Measurements from ENCODE around the gene ORAI3.

GRCh38 chr16:30921748-30922419 lies 27.0 kb upstream of the ORAI3 start:
- TF ChIP-seq, protein P1, sequence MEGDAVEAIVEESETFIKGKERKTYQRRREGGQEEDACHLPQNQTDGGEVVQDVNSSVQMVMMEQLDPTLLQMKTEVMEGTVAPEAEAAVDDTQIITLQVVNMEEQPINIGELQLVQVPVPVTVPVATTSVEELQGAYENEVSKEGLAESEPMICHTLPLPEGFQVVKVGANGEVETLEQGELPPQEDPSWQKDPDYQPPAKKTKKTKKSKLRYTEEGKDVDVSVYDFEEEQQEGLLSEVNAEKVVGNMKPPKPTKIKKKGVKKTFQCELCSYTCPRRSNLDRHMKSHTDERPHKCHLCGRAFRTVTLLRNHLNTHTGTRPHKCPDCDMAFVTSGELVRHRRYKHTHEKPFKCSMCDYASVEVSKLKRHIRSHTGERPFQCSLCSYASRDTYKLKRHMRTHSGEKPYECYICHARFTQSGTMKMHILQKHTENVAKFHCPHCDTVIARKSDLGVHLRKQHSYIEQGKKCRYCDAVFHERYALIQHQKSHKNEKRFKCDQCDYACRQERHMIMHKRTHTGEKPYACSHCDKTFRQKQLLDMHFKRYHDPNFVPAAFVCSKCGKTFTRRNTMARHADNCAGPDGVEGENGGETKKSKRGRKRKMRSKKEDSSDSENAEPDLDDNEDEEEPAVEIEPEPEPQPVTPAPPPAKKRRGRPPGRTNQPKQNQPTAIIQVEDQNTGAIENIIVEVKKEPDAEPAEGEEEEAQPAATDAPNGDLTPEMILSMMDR (conservative IDR thresholded peaks at IDR 0.05 in 1 of 2, IDR thresholded peaks at IDR 0.05 in 1 of 2; ENCODE audit: low read depth in 1 of 2, low read length in 2 of 2): peak; percentile 91 to 92
- TF ChIP-seq EZH2 (IDR thresholded peaks at IDR 0.05; ENCODE audit: low read length, missing control alignments): no peak

Data from fibroblast of lung (primary cell).